Uterus (tissue), 2 donors: Measurements from ENCODE around the gene TMEM63B.

Experiments
- CTCF ChIP-seq, 4 experiments: fragments of 200-600 bp in 2 of 4; fragments of 450-650 bp in 2 of 4; sonication (generic) in 2 of 4; IDR thresholded peaks; one replicate each; pipeline ENCODE4 v1.5.1; 2016 to 2019; ENCODE audit warnings: antibody characterized with exemption in 4 of 4, mild to moderate bottlenecking in 2 of 4, moderate library complexity in 1 of 4
- POLR2A ChIP-seq, 2 donors: fragments of 450-650 bp; IDR thresholded peaks; one replicate each; pipeline ENCODE4 v1.6.1; 2016; ENCODE audit warnings: antibody characterized with exemption in 2 of 2, mild to moderate bottlenecking in 1 of 2, moderate library complexity in 1 of 2

GRCh38 chr6:44116641-44117382 is 10.5 kb upstream of the TMEM63B start:
- TF ChIP-seq POLR2A (IDR thresholded peaks at IDR 0.05) (no peak), CTCF (IDR thresholded peaks at IDR 0.05) (no peak)
